Neutrophil (primary cell): Measurements from ENCODE around the gene HAAO.

Experiments
- H3K27ac ChIP-seq: fragments of 200-600 bp; sonication (generic); 2 replicates; pipeline ENCODE4 v1.5.1; 2016; ENCODE audit warnings: mild to moderate bottlenecking, moderate library complexity
- H3K27me3 ChIP-seq: fragments of 200-600 bp; sonication (generic); 2 replicates; pipeline ENCODE4 v1.6.0; 2016; ENCODE audit warnings: mild to moderate bottlenecking
- H3K36me3 ChIP-seq: fragments of 200-600 bp; sonication (generic); 2 replicates; pipeline ENCODE4 v1.5.1; 2017
- H3K4me1 ChIP-seq, 2 experiments: fragments of 200-600 bp in 1 of 2; sonication (generic) in 1 of 2; 1 replicate in 1 of 2; 2 replicates in 1 of 2; pipeline versions ENCODE4 v1.5.1 to v1.6.1; 2013 to 2016; ENCODE audit warnings: low read depth in 1 of 2, low read length in 1 of 2, mild to moderate bottlenecking in 1 of 2, moderate library complexity in 1 of 2; ENCODE audit not compliant: control insufficient read depth in 1 of 2, insufficient read depth in 1 of 2
- H3K4me3 ChIP-seq, 2 experiments: fragments of 200-600 bp in 1 of 2; sonication (generic) in 1 of 2; 1 replicate in 1 of 2; 2 replicates in 1 of 2; pipeline ENCODE4 v1.5.1; 2013 to 2016; ENCODE audit warnings: low read depth in 1 of 2, low read length in 1 of 2, mild to moderate bottlenecking in 1 of 2, moderate library complexity in 1 of 2
- H3K9me3 ChIP-seq: fragments of 200-600 bp; sonication (generic); 2 replicates; pipeline ENCODE4 v1.5.1; 2016
- TF ChIP-seq, protein P1 (sequence below): fragments of 200-600 bp; sonication (generic); IDR thresholded peaks from 2 replicates; pipeline ENCODE4 v1.5.1; 2016; ENCODE audit warnings: antibody characterized with exemption

HAAO gene

DNA sequence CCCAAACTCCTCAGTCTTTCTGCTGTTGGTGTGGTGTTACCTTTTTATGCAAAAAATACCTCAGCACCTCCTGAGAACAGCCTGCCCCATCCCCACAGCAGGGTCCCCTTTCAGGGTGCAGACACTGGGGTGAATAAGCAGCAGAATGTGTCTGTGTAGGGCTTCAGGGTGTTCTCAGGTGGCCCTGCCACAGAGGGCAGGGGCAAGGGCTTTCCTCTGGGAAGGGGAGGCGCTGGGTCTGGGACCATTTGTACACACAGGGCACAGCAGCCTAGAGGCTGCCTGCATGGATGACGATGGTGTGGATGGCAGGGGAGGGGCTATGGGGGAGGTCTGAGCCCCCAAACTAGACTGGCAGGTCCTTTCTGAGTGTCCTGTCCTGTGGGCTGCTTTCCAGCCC lies 2.6 kb downstream of the HAAO start:
- TF ChIP-seq, protein P1, sequence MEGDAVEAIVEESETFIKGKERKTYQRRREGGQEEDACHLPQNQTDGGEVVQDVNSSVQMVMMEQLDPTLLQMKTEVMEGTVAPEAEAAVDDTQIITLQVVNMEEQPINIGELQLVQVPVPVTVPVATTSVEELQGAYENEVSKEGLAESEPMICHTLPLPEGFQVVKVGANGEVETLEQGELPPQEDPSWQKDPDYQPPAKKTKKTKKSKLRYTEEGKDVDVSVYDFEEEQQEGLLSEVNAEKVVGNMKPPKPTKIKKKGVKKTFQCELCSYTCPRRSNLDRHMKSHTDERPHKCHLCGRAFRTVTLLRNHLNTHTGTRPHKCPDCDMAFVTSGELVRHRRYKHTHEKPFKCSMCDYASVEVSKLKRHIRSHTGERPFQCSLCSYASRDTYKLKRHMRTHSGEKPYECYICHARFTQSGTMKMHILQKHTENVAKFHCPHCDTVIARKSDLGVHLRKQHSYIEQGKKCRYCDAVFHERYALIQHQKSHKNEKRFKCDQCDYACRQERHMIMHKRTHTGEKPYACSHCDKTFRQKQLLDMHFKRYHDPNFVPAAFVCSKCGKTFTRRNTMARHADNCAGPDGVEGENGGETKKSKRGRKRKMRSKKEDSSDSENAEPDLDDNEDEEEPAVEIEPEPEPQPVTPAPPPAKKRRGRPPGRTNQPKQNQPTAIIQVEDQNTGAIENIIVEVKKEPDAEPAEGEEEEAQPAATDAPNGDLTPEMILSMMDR = no peak
- Histone ChIP-seq H3K4me3 (no peak overlapping the region), H3K4me1 (peaks cover 16 to 25% of the 10 kb centered on the region in 2 experiments), H3K27ac (no peak overlapping the region), H3K9me3 (no peaks in the 10 kb centered on the region), H3K27me3 (peaks cover 7% of the 10 kb centered on the region), H3K36me3 (peaks cover 4% of the 10 kb centered on the region)

DNA sequence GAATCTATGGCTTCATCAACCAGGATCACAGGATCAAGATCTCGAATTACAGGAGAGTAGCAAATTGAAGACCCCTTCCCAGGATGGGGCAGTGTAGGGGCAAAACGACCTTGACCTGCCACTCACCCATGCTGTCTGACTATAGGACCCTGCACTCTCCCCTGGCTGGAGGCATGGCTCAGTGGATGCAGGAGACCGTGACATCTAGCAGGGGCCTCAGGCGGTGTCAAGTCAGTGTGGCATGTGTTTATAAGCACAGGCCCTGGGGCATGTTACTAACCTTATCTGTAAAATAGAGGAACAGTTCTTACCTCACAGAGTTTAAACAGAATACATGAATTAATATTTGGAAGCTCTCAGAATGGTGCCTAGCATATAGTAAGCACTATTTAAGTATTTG lies 3.5 kb downstream of the HAAO start:
- H3K4me3 ChIP-seq = no peak overlapping the region
- no peaks in the 10 kb centered on the region for H3K9me3 ChIP-seq
- TF ChIP-seq, protein P1 = no peak
- H3K36me3 ChIP-seq = no peaks in the 10 kb centered on the region
- peaks cover 7% of the 10 kb centered on the region for H3K27me3 ChIP-seq
- peaks cover 16 to 17% of the 10 kb centered on the region in 2 experiments for H3K4me1 ChIP-seq
- H3K27ac ChIP-seq = no peak overlapping the region

DNA sequence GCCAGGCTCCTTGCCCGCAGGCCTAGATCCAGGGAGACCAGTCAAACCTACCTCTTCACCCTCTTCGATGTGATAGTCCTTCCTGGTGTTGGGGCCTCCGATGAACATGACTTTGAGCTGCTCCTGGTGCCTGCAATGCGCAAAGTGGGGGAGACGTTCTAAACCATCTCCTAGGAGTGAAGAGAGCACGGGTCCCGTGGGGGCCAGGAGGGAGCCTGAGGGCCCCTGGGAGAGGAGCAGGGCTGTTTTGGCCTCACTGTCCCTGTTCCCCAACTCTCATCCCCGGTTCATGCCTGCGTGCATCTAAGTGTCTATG lies 3.9 kb downstream of the HAAO start:
- Histone ChIP-seq H3K36me3 (no peaks in the 10 kb centered on the region), H3K27me3 (peaks cover 5% of the 10 kb centered on the region), H3K4me3 (no peak overlapping the region), H3K27ac (no peak overlapping the region), H3K9me3 (no peaks in the 10 kb centered on the region), H3K4me1 (peaks cover 11 to 12% of the 10 kb centered on the region in 2 experiments)
- TF ChIP-seq, protein P1 = no peak

DNA sequence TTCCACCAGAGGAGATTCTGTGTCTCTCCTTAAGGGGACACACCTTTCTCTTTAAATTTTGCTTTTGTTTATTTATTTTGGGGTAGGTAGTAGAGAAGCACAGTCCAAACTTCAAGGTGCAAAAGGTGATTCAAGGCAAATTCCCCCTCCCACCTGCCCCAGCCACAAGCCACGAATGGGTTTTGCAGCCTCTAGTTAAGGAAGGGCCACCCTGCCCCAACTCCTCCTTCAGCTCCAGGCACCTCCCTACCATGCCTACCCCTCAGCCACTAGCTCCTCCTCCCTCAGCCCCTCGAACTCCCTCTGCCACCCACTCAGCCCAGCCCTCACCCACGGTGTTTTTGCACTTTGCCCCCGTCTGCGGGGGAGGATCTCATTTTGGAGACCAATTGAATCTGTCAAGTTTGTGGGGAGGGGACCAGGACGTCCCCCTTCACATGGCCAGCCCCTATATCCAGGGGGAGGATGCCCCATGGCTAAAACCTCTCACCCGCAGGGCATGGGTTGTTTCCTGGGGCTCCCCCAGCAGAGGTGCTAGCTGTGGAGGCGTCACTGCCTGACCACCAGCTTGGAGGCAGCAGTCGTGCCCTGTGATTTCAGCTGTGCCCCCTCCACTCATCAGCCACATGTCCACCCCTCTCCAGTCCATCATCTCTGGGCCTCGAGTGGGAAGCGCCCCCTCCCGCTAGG lies 4.5 kb downstream of the HAAO start:
- Histone ChIP-seq H3K9me3 (no peaks in the 10 kb centered on the region), H3K27me3 (no peaks in the 10 kb centered on the region), H3K4me3 (no peak overlapping the region), H3K36me3 (no peaks in the 10 kb centered on the region), H3K27ac (no peak overlapping the region), H3K4me1 (peaks cover 7 to 8% of the 10 kb centered on the region in 2 experiments)
- TF ChIP-seq, protein P1 = no peak

DNA sequence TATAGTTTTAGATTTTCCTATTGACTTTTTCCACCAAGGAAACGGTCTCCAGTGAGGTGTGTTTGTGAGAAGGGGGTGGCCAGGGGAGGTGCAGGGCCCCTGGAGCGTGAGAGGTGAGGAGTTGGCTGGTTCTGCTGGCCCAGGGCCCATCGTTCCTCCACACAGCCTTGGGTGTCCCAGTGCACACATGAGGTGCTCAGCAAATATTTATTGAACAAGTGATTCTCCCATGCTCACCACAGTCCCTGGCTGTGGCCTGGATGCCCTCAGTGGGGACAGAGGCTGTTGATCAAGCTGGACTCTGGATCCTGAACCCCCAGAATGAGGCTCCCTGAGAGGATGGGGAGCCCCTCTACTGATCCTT lies 5.0 kb downstream of the HAAO start:
- H3K4me1 ChIP-seq = peaks cover 7 to 8% of the 10 kb centered on the region in 2 experiments
- no peaks in the 10 kb centered on the region for H3K9me3 ChIP-seq
- H3K27ac ChIP-seq = no peak overlapping the region
- no peak overlapping the region for H3K4me3 ChIP-seq
- H3K27me3 ChIP-seq = no peaks in the 10 kb centered on the region
- no peaks in the 10 kb centered on the region for H3K36me3 ChIP-seq
- TF ChIP-seq, protein P1 = no peak
